ENCODE results near the gene LRRC4. TPM values are rescaled to one million over a fixed set of nuclear protein-coding genes. Genes with fewer than 3 reads are reported as not detected.

The LRRC4 gene
- total RNA-seq, 1 experiment from 2014 or later, result 0.26 TPM

GRCh38 chr7:128037880-128038619 lies 6.8 kb upstream of the LRRC4 start:
- BruUV-seq (replicated peaks), result no TSS peak
- TF ChIP-seq EZH2phosphoT487 (IDR thresholded peaks at IDR 0.05; ENCODE audit: borderline replicate concordance, low read length), result no peak
- Histone ChIP-seq H3F3A (ENCODE audit: low read length, unreplicated experiment) (no peaks in the 10 kb centered on the region), H3K79me2 (ENCODE audit: low read length) (no peaks in the 10 kb centered on the region), H3K9ac (ENCODE audit: low read length) (no peak overlapping the region), H3K4me2 (ENCODE audit: low read length) (no peak overlapping the region), H2AFZ (ENCODE audit: low read length) (no peak overlapping the region), H3K4me1 (ENCODE audit: insufficient read depth, low read length) (peaks cover 14% of the 10 kb centered on the region), H3K36me3 (ENCODE audit: low read depth, low read length) (peaks cover 8% of the 10 kb centered on the region), H3K27ac (ENCODE audit: low read length) (no peak overlapping the region), H4K20me1 (ENCODE audit: low read length) (peaks cover 9% of the 10 kb centered on the region; the same call in 1 of the 2 replicates), H3K9me2 (replicated peaks; ENCODE audit: low read length) (no peaks in the 10 kb centered on the region), H3K27me3 (ENCODE audit: low read length) (no peaks in the 10 kb centered on the region), H3K9me3 (ENCODE audit: low read length) (no peaks in the 10 kb centered on the region), H3K4me3 (ENCODE audit: low read length) (no peak overlapping the region)
- POLR2A ChIA-PET (ENCODE audit: unreplicated experiment), result no interaction called here
- ATAC-seq (no peak), DNase-seq (no peak)
- CTCF ChIA-PET, result no interaction called here
- intact Hi-C loops (cut with micrococcal nuclease), result no loop called here

- Histone ChIP-seq H3K9me2 (replicated peaks; ENCODE audit: low read length) (no peaks in the 10 kb centered on the region), H3K27me3 (ENCODE audit: low read length) (no peaks in the 10 kb centered on the region), H3K36me3 (ENCODE audit: low read depth, low read length) (no peaks in the 10 kb centered on the region), H3K4me3 (ENCODE audit: low read length) (no peak overlapping the region), H3K9ac (ENCODE audit: low read length) (no peak overlapping the region), H3K27ac (ENCODE audit: low read length) (no peak overlapping the region), H3K79me2 (ENCODE audit: low read length) (no peaks in the 10 kb centered on the region), H3K9me3 (ENCODE audit: low read length) (no peaks in the 10 kb centered on the region), H3K4me1 (ENCODE audit: insufficient read depth, low read length) (peaks cover 14% of the 10 kb centered on the region), H3F3A (ENCODE audit: low read length, unreplicated experiment) (no peaks in the 10 kb centered on the region), H4K20me1 (ENCODE audit: low read length) (peaks cover 9% of the 10 kb centered on the region; the same call in 1 of the 2 replicates), H3K4me2 (ENCODE audit: low read length) (no peak overlapping the region), H2AFZ (ENCODE audit: low read length) (no peak overlapping the region)
- no TSS peak for BruUV-seq (replicated peaks)
- ATAC-seq (no peak), DNase-seq (no peak)
- intact Hi-C loops (cut with micrococcal nuclease), result no loop called here
- TF ChIP-seq CTCF (conservative IDR thresholded peaks at IDR 0.05; ENCODE audit: low read depth, low read length), result no peak
- no peak for TF ChIP-seq EZH2phosphoT487 (IDR thresholded peaks at IDR 0.05; ENCODE audit: borderline replicate concordance, low read length)
- TF ChIP-seq EZH2 (IDR thresholded peaks at IDR 0.05; ENCODE audit: low read length, unreplicated experiment), result no peak
- POLR2A ChIA-PET (ENCODE audit: unreplicated experiment), result no interaction called here
- CTCF ChIA-PET, result interaction anchor here (2.0 kb wide), 1 partner anchor 173 kb away, joined by 6 read pairs; no protein-coding TSS in a partner anchor
These were observed 5.8 kb upstream of the LRRC4 start for GRCh38 chr7:128037081-128037480.

- ChIA-PET CTCF (interaction anchor here (2.0 kb wide), 1 partner anchor 173 kb away, joined by 6 read pairs; no protein-coding TSS in a partner anchor), POLR2A (ENCODE audit: unreplicated experiment) (no interaction called here)
- no peaks in the 10 kb centered on the region for H3K36me3 ChIP-seq (ENCODE audit: low read depth, low read length)
- H3K27ac ChIP-seq (ENCODE audit: low read length), result no peak overlapping the region
- H3K9ac ChIP-seq (ENCODE audit: low read length), result no peak overlapping the region
- no peak overlapping the region for H2AFZ ChIP-seq (ENCODE audit: low read length)
- peaks cover 5% of the 10 kb centered on the region; the same call in 1 of the 2 replicates for H4K20me1 ChIP-seq (ENCODE audit: low read length)
- H3K9me3 ChIP-seq (ENCODE audit: low read length), result no peaks in the 10 kb centered on the region
- no peaks in the 10 kb centered on the region for H3F3A ChIP-seq (ENCODE audit: low read length, unreplicated experiment)
- no peak for ATAC-seq
- intact Hi-C loops (cut with micrococcal nuclease), result no loop called here
- BruUV-seq (replicated peaks), result no TSS peak
- no peaks in the 10 kb centered on the region for H3K27me3 ChIP-seq (ENCODE audit: low read length)
- H3K79me2 ChIP-seq (ENCODE audit: low read length), result no peaks in the 10 kb centered on the region
- H3K9me2 ChIP-seq (replicated peaks; ENCODE audit: low read length), result no peaks in the 10 kb centered on the region
- DNase-seq, result no peak
- H3K4me1 ChIP-seq (ENCODE audit: insufficient read depth, low read length), result peaks cover 10% of the 10 kb centered on the region
- H3K4me3 ChIP-seq (ENCODE audit: low read length), result no peak overlapping the region
- TF ChIP-seq EZH2phosphoT487 (IDR thresholded peaks at IDR 0.05; ENCODE audit: borderline replicate concordance, low read length) (no peak), EZH2 (IDR thresholded peaks at IDR 0.05; ENCODE audit: low read length, unreplicated experiment) (no peak), CTCF (conservative IDR thresholded peaks at IDR 0.05; ENCODE audit: low read depth, low read length) (no peak)
- H3K4me2 ChIP-seq (ENCODE audit: low read length), result no peak overlapping the region
These were observed 5.1 kb upstream of the LRRC4 start for GRCh38 chr7:128036226-128036940.
